Measurements from ENCODE around the gene KITLG.

Gene KITLG

GRCh38 chr12:88544991-88545980 is 35.0 kb downstream of the KITLG start:
- TF ChIP-seq TAF1 (IDR thresholded peaks at IDR 0.05; ENCODE audit: low read depth), result no peak
- no peak for TF ChIP-seq CEBPB (IDR thresholded peaks at IDR 0.05)
- TF ChIP-seq MAX (IDR thresholded peaks at IDR 0.05), result no peak
- no peak for TF ChIP-seq TEAD4 (IDR thresholded peaks at IDR 0.05)
- TF ChIP-seq EGR1 (IDR thresholded peaks at IDR 0.05), result no peak
- TF ChIP-seq RAD21 (IDR thresholded peaks at IDR 0.05; ENCODE audit: low read depth), result no peak
- TF ChIP-seq EP300 (IDR thresholded peaks at IDR 0.05; ENCODE audit: borderline replicate concordance), result no peak
- no peak for TF ChIP-seq ZBTB7A (IDR thresholded peaks at IDR 0.05; ENCODE audit: low read depth)
- TF ChIP-seq TCF12 (IDR thresholded peaks at IDR 0.05; ENCODE audit: low read depth), result no peak
- TF ChIP-seq YY1 (IDR thresholded peaks at IDR 0.05; ENCODE audit: low read depth), result no peak
- TF ChIP-seq, protein P1, sequence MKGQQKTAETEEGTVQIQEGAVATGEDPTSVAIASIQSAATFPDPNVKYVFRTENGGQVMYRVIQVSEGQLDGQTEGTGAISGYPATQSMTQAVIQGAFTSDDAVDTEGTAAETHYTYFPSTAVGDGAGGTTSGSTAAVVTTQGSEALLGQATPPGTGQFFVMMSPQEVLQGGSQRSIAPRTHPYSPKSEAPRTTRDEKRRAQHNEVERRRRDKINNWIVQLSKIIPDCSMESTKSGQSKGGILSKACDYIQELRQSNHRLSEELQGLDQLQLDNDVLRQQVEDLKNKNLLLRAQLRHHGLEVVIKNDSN (IDR thresholded peaks at IDR 0.05), result no peak
- no peak for TF ChIP-seq NFIC (IDR thresholded peaks at IDR 0.05)
- no peak for TF ChIP-seq REST (IDR thresholded peaks at IDR 0.05; ENCODE audit: low read depth)
- TF ChIP-seq CREB1 (IDR thresholded peaks at IDR 0.05; ENCODE audit: low read depth), result no peak
- no peak for TF ChIP-seq FOXM1 (IDR thresholded peaks at IDR 0.05; ENCODE audit: borderline replicate concordance, low read depth)

DNA sequence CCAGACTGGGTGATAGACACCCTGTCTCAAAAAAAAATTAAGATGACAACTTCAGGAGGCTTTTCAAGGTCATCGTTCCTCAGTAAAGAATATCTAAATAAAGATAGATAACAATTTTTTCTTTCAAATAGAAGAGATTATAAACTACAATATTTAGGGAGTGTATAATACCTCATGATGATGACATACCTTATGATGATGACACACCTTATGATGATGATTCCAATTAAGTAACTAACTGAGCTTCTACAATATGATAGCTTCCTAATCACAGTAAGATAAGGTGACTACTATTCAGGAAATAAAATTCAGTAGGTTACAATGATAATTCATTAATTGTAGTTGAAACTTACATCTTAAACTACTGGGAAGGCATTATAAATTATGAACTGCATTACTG is 40.4 kb downstream of the KITLG start:
- TF ChIP-seq, protein P1 (IDR thresholded peaks at IDR 0.05), result no peak
- TF ChIP-seq REST (IDR thresholded peaks at IDR 0.05; ENCODE audit: low read depth) (no peak), TEAD4 (IDR thresholded peaks at IDR 0.05) (no peak), RAD21 (IDR thresholded peaks at IDR 0.05; ENCODE audit: low read depth) (no peak), ZBTB7A (IDR thresholded peaks at IDR 0.05; ENCODE audit: low read depth) (no peak), TCF12 (IDR thresholded peaks at IDR 0.05; ENCODE audit: low read depth) (no peak), NFIC (IDR thresholded peaks at IDR 0.05) (no peak), CREB1 (IDR thresholded peaks at IDR 0.05; ENCODE audit: low read depth) (no peak), FOXM1 (IDR thresholded peaks at IDR 0.05; ENCODE audit: borderline replicate concordance, low read depth) (no peak), EGR1 (IDR thresholded peaks at IDR 0.05) (no peak), MAX (IDR thresholded peaks at IDR 0.05) (no peak), CEBPB (IDR thresholded peaks at IDR 0.05) (no peak)

GRCh38 chr12:88538697-88539096 is 41.6 kb downstream of the KITLG start:
- no peak for TF ChIP-seq REST (IDR thresholded peaks at IDR 0.05; ENCODE audit: low read depth)
- no peak for TF ChIP-seq EGR1 (IDR thresholded peaks at IDR 0.05)
- TF ChIP-seq, protein P1 (IDR thresholded peaks at IDR 0.05), result no peak
- TF ChIP-seq TCF12 (IDR thresholded peaks at IDR 0.05; ENCODE audit: low read depth), result no peak
- no peak for TF ChIP-seq EP300 (IDR thresholded peaks at IDR 0.05; ENCODE audit: borderline replicate concordance)
- no peak for TF ChIP-seq TEAD4 (IDR thresholded peaks at IDR 0.05)
- TF ChIP-seq CREB1 (IDR thresholded peaks at IDR 0.05; ENCODE audit: low read depth), result no peak

Measured in Ishikawa (cell line).